K562 (cell line): ENCODE data around the gene GATAD2B. TPM values are rescaled to one million over a fixed set of nuclear protein-coding genes. Genes with fewer than 3 reads are reported as not detected.

Source experiments
- ARID1B ChIP-seq: fragments of 450-650 bp; IDR thresholded peaks from 2 replicates; pipeline ENCODE4 v1.6.1; 2016; ENCODE audit warnings: antibody characterized with exemption, mild to moderate bottlenecking, inconsistent platforms
- CBFA2T3 ChIP-seq: fragments of 450-650 bp; IDR thresholded peaks from 2 replicates; pipeline ENCODE4 v1.6.1; 2017
- HCFC1 ChIP-seq: IDR thresholded peaks from 2 replicates; pipeline ENCODE4 v1.6.1; 2012; ENCODE audit warnings: low read depth, low read length, improper control_type of control experiment
- HDAC6 ChIP-seq: IDR thresholded peaks from 2 replicates; pipeline ENCODE4 v1.6.1; 2012; ENCODE audit warnings: low read depth, mild to moderate bottlenecking, control low read depth, inconsistent platforms, low read length, moderate library complexity
- MECOM ChIP-seq: fragments of 250-450 bp; sonication (Bioruptor Pico); IDR thresholded peaks from 2 replicates; pipeline ENCODE4 v1.8.0; 2022; ENCODE audit warnings: inconsistent platforms
- MTF1 ChIP-seq: fragments of 250-450 bp; sonication (Bioruptor Pico); IDR thresholded peaks from 2 replicates; pipeline ENCODE4 v1.9.0; 2021; ENCODE audit warnings: moderate library complexity, mild to moderate bottlenecking, inconsistent platforms, borderline replicate concordance
- NFYB ChIP-seq: IDR thresholded peaks from 2 replicates; pipeline ENCODE4 v1.6.1; 2011; ENCODE audit warnings: mild to moderate bottlenecking, moderate library complexity; ENCODE audit not compliant: insufficient read length; ENCODE audit errors: extremely low read depth
- NKRF ChIP-seq: fragments of 450-650 bp; IDR thresholded peaks from 2 replicates; pipeline ENCODE4 v1.6.1; 2016; ENCODE audit warnings: borderline replicate concordance
- PHF20 ChIP-seq: fragments of 450-650 bp; IDR thresholded peaks from 2 replicates; pipeline ENCODE4 v1.6.1; 2018; ENCODE audit not compliant: partially characterized antibody
- PHTF2 ChIP-seq: fragments of 250-450 bp; sonication (Bioruptor Pico); IDR thresholded peaks from 2 replicates; pipeline ENCODE4 v1.5.0; 2021; ENCODE audit warnings: mild to moderate bottlenecking
- POLR2AphosphoS5 ChIP-seq: IDR thresholded peaks from 2 replicates; pipeline ENCODE4 v1.6.1; 2011; ENCODE audit warnings: mild to moderate bottlenecking, low read depth, low read length, moderate library complexity; ENCODE audit not compliant: control insufficient read depth, insufficient read depth
- TCFL5 ChIP-seq: fragments of 250-450 bp; sonication (Bioruptor Pico); conservative IDR thresholded peaks from 2 replicates; pipeline ENCODE4 v1.6.1; 2021; ENCODE audit warnings: mild to moderate bottlenecking, moderate library complexity, matching md5 sums
- THRB ChIP-seq: fragments of 450-650 bp; formaldehyde crosslinking; conservative IDR thresholded peaks from 2 replicates; pipeline ENCODE4 v1.4.0; 2022; ENCODE audit warnings: mild to moderate bottlenecking, missing genetic modification characterization
- WHSC1 ChIP-seq: IDR thresholded peaks from one replicate; pipeline ENCODE4 v1.6.1; 2012; ENCODE audit warnings: low read length, control low read depth, inconsistent platforms
- ZBTB17 ChIP-seq: fragments of 450-650 bp; formaldehyde crosslinking; IDR thresholded peaks from 2 replicates; pipeline ENCODE4 v1.4.0; 2020; ENCODE audit warnings: mild to moderate bottlenecking
- ZNF551 ChIP-seq: fragments of 250-450 bp; sonication (Bioruptor Pico); IDR thresholded peaks from 2 replicates; pipeline ENCODE4 v1.5.0; 2021; ENCODE audit warnings: mild to moderate bottlenecking, moderate library complexity
- polyA plus RNA-seq, 8 experiments: library from polyadenylated mRNA; depleted of rRNA in 4 of 8; stranded (reverse) in 5 of 8; unstranded in 3 of 8; fragments of >200 nt; fragmentation: Nextera tagmentation in 2 of 8; fragmentation: Illumina TruSeq in 1 of 8; extraction: Ambion mirVana in 2 of 8; extraction: Trizol in 1 of 8; gene quantifications; 2 replicates each; pipeline versions ENCODE4 v1.2.1 to v1.2.3, GENCODE V29; 2011 to 2014; ENCODE audit warnings: inconsistent platforms in 1 of 8, missing spikeins in 1 of 8
- total RNA-seq, 7 experiments: library from RNA; depleted of rRNA in 6 of 7; stranded (reverse); fragments of >200 nt in 6 of 7; fragmentation: Illumina TruSeq in 2 of 7; extraction: Trizol in 2 of 7; gene quantifications; 2 replicates each; pipeline versions ENCODE4 v1.2.1 to v1.2.3, GENCODE V29; 2011 to 2021; ENCODE audit warnings: low replicate concordance in 1 of 7
- TF ChIP-seq, protein P1 (sequence below): fragments of 250-450 bp; sonication (Bioruptor Pico); IDR thresholded peaks from 2 replicates; pipeline ENCODE4 v1.5.1; 2021; ENCODE audit warnings: mild to moderate bottlenecking
- TF ChIP-seq, protein P2 (sequence below), 2 experiments: IDR thresholded peaks; 2 replicates each; pipeline ENCODE4 v1.6.1; 2012; ENCODE audit warnings: improper control_type of control experiment in 2 of 2, low read depth in 2 of 2, low read length in 2 of 2, borderline replicate concordance in 1 of 2

GATAD2B gene
- total and polyA plus RNA-seq, 9 of the 15 experiments (the other 6 are each of a cell fraction or from before 2014, with no cell fraction given), result 1.5 to 40.2 (median 4.9) TPM

DNA sequence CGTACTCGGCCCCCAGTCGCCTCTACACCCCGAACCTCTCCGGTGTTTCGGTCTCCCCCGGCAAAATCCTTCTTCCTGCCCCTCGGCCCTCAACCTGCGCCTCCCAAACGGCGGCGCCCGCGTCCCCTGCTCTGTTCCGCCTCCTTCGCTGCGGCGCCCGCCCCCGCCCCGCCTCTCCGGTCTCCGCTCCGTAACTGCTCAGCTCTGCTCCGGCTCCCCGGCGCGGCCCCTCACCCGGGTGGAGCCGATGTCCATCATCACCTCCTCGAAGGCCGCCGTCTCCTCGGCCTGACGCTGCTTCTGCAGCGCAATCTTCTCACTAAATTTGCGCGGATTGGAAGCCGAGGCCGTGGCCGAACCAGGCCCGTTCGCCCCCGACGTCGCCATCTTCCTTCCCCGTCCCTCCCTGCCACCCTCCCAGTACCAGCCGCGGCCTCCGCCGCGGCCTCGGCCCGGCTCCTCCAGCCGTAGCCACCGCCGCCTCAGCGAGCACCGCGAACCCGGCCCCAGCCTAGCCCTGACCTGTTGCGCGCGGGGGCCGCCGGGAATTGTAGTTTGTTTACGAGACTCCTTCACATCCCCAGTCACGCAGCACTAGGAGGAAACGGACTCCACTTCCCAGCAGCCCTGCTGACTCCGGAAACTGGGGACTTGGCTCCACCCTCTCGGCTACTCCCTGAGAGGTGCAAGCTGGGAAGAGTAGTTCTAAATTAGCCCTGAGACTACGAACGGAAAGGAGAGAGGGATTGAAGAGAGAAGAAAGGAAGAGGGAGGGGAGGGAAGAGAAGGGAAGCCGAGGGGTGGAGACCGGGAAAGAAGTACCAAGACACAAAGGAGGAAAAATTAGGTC is 35.6 kb upstream of the GATAD2B start, which contains the start of gene CRTC2 (continued):
- TF ChIP-seq, protein P1, sequence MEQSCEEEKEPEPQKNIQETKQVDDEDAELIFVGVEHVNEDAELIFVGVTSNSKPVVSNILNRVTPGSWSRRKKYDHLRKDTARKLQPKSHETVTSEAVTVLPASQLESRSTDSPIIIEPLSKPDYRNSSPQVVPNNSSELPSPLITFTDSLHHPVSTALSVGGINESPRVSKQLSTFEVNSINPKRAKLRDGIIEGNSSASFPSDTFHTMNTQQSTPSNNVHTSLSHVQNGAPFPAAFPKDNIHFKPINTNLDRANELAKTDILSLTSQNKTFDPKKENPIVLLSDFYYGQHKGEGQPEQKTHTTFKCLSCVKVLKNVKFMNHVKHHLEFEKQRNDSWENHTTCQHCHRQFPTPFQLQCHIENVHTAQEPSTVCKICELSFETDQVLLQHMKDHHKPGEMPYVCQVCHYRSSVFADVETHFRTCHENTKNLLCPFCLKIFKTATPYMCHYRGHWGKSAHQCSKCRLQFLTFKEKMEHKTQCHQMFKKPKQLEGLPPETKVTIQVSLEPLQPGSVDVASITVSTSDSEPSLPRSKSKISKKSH (CRISPR knock-in tag), result no peak
- TF ChIP-seq, protein P2, sequence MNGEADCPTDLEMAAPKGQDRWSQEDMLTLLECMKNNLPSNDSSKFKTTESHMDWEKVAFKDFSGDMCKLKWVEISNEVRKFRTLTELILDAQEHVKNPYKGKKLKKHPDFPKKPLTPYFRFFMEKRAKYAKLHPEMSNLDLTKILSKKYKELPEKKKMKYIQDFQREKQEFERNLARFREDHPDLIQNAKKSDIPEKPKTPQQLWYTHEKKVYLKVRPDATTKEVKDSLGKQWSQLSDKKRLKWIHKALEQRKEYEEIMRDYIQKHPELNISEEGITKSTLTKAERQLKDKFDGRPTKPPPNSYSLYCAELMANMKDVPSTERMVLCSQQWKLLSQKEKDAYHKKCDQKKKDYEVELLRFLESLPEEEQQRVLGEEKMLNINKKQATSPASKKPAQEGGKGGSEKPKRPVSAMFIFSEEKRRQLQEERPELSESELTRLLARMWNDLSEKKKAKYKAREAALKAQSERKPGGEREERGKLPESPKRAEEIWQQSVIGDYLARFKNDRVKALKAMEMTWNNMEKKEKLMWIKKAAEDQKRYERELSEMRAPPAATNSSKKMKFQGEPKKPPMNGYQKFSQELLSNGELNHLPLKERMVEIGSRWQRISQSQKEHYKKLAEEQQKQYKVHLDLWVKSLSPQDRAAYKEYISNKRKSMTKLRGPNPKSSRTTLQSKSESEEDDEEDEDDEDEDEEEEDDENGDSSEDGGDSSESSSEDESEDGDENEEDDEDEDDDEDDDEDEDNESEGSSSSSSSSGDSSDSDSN (IDR thresholded peaks at IDR 0.05; ENCODE audit: borderline replicate concordance in 1 of 2, low read depth in 2 of 2, low read length in 2 of 2), result peak; percentile 36 to 60; a peak in 1 of 4 replicates
- peak; percentile 94 for TF ChIP-seq THRB (CRISPR knock-in tag)
- TF ChIP-seq MTF1, result no peak
- TF ChIP-seq MECOM (CRISPR knock-in tag), result no peak
- TF ChIP-seq CBFA2T3, result no peak
- TF ChIP-seq HDAC6, result no peak
- TF ChIP-seq PHTF2 (CRISPR knock-in tag), result no peak
- peak; percentile 100 for TF ChIP-seq HCFC1
- TF ChIP-seq NKRF, result peak; percentile 71; the same call in 1 of the 2 replicates
- no peak for TF ChIP-seq NFYB
- peak; percentile 49; the same call in 1 of the 2 replicates for TF ChIP-seq POLR2AphosphoS5
- TF ChIP-seq ZNF551 (CRISPR knock-in tag), result no peak
- no peak for TF ChIP-seq TCFL5
- peak; percentile 69 for TF ChIP-seq PHF20
- 0 out of 2 replicates have a peak, but pooled peaks have one; percentile 5 for TF ChIP-seq ARID1B
- peak; percentile 90 for TF ChIP-seq ZBTB17 (CRISPR knock-in tag)
- TF ChIP-seq WHSC1, result no peak
